Measurements from ENCODE around the gene PLAC9.

- TF ChIP-seq CTCF (tag by site-specific recombination; IDR thresholded peaks at IDR 0.05), result no peak
- no peak for TF ChIP-seq ZNF37A (tag by site-specific recombination; IDR thresholded peaks at IDR 0.05)
- no peak for TF ChIP-seq ZNF660 (tag by site-specific recombination; IDR thresholded peaks at IDR 0.05)
- no peak for TF ChIP-seq ZNF529 (tag by site-specific recombination; IDR thresholded peaks at IDR 0.05; ENCODE audit: insufficient replicate concordance)
- TF ChIP-seq ZNF280D (tag by site-specific recombination; IDR thresholded peaks at IDR 0.05), result no peak
- TF ChIP-seq ZNF239 (tag by site-specific recombination; IDR thresholded peaks at IDR 0.05), result no peak
- no peak for TF ChIP-seq ZNF148 (tag by site-specific recombination; IDR thresholded peaks at IDR 0.05; ENCODE audit: borderline replicate concordance)
- no peak for TF ChIP-seq ZNF416 (tag by site-specific recombination; IDR thresholded peaks at IDR 0.05)
- TF ChIP-seq ZNF138 (tag by site-specific recombination; IDR thresholded peaks at IDR 0.05; ENCODE audit: borderline replicate concordance), result no peak
- TF ChIP-seq ZSCAN16 (tag by site-specific recombination; IDR thresholded peaks at IDR 0.05), result no peak
- no peak for TF ChIP-seq ZNF10 (tag by site-specific recombination; IDR thresholded peaks at IDR 0.05)
- TF ChIP-seq ZNF423 (tag by site-specific recombination; IDR thresholded peaks at IDR 0.05), result no peak
- TF ChIP-seq ZNF23 (tag by site-specific recombination; IDR thresholded peaks at IDR 0.05; ENCODE audit: borderline replicate concordance), result no peak
These were observed 56.2 kb downstream of the PLAC9 start for GRCh38 chr10:80188713-80189112.

Data from HEK293 (cell line).